NCI-H460 (cell line): ENCODE results near the gene ZNF600. TPM values are rescaled to one million over a fixed set of nuclear protein-coding genes. Genes with fewer than 3 reads are reported as not detected.
"Not testable (repeated sequence)": the region's sequence is repeated elsewhere in the genome, so short reads cannot be mapped to it uniquely, and the experiment has no call there.

ENCODE experiments used
- DNase-seq: peaks from one replicate; pipeline ENCODE4 v3.0.0-alpha.2; 2016; ENCODE audit warnings: low read depth; ENCODE audit errors: extremely low read depth
- polyA plus RNA-seq: library from polyadenylated mRNA; depleted of rRNA; stranded (reverse); fragments of >200 nt; gene quantifications from 2 replicates; pipeline ENCODE4 v1.2.3, GENCODE V29; 2014; cell fraction: nucleus; rRNA removed
- total RNA-seq: library from RNA; depleted of rRNA; stranded (reverse); fragments of >200 nt; shearing (Covaris generic); gene quantifications from 2 replicates; pipeline ENCODE4 v1.2.3, GENCODE V29; 2014; rRNA removed

ZNF600 gene
- total RNA-seq, result 5.7 and 7.9 TPM in 2 replicates
- polyA plus RNA-seq, result 1.2 and 3.0 TPM in 2 replicates

DNA sequence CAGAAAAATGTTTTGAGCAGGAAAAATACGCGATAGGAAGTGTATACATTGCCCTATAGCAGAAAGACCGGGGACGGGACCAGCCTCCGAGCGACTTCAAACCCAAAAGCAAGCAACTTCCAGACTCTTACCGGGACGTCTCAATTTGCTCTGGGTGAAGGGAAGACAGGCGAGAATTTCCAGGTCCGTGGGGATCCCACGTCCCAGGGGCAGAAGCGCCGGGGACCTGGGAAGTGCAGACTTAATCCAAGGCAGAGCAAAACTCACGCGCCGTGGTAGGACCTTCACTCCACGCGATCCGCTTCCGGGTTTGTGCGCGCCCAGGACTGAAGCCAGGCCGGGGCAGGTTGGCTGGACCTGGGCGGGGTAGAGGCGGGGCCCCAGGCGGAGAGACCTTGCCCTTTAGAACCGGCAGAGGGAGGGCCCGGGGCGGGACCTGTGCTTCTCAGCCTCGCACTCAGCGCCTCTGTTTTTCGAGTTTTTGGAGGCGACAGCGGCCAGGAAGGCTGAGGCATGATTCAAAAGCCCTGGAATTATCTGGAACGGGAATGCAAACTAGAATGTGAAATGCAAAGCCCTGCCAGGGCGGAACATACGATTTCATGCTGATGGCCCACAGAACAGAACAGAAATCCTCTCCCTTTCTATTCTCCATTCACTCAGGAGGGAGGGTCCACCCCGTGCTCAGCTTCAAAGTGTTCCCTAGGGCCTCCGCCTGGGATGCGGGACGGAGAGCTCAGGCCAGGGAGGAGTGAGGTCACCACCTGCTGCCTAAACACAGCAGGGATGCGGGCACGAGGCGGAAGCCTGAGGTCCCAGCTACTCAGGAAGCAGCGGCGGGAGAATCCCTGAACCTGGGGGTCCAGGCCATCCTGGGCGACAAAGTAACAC is at the start of gene ZNF600:
ZNF600 (minus strand) TSS at position 328 of the 891 bp plus-strand sequence. CDS start 7,903 bp downstream, outside the sequence.
- peak; percentile 38 for DNase-seq

DNA sequence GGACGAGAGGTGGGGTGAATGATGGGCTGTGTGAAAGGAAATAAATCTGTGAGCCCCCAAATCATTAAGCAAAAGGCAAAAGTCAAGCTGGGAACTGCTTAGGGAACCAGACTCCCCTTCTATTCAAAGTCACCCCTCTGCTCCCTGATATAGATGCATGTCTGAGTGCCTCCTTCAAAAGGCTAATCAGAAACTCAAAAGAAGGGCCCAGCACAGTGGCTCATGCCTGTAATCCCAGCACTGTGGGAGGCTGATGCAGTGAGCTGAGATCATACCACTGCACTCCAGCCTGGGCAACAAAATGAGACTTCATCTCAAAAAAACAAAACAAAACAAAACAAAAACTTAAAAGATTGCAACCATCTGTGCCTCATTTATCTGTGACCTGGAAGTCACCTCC is 47.7 kb upstream of the ZNF600 start:
- DNase-seq, result not testable (repeated sequence)

DNA sequence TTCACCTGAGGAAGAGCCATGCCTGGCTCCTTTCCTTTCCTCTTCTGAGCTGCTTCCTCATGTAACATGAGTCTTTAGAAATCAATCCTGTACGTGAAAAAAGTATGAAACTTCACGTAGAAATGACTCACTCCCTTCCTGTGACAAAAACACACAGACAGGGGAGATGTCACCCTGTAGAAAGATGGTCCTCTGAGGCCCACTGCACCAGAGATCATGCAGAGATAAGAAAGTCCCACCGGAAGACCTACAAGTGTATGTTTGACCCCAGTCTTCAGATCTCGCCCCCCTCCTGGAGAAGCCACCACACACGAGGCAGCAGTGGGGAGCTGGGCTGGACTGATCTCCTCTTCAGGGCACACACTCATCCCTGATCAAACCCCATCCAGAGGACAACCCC is 47.0 kb upstream of the ZNF600 start:
- DNase-seq, result not testable (repeated sequence)

DNA sequence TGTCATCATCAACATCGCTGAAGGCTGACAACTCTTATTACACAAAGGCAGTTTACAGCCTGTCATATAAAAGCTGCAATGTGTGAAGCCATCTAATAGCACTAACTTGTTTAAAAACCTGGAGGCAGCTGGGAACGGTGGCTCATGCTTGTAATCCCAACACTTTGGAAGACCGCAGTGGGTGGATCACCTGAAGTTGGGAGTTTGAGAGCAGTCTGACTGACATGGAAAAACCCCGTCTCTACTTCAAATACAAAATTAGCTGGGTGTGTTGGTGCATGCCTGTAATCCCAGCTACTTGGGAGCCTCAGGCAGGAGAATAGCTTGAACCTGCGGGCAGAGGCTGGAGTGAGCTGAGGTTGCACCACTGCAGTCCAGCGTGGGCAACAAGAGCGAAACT is 43.3 kb upstream of the ZNF600 start:
- not testable (repeated sequence) for DNase-seq

DNA sequence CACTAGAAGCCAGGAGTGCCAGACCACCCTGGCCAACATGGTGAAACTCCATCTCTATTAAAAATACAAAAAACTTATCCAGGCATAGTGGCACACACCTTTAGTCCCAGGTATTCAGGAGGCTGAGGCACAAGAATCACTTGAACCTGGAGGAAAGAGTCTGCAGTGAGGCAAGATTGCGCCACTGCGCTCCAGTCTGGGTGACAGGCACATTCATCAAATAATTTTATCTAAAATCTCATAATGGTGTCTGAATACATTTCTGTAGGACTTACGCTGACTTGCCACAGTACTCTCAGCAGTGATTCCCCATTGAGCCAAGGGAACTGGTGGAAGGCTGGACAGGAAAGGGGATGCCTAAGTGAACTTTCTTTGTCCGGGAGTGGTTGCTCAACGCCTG is 39.2 kb upstream of the ZNF600 start:
- no peak for DNase-seq

DNA sequence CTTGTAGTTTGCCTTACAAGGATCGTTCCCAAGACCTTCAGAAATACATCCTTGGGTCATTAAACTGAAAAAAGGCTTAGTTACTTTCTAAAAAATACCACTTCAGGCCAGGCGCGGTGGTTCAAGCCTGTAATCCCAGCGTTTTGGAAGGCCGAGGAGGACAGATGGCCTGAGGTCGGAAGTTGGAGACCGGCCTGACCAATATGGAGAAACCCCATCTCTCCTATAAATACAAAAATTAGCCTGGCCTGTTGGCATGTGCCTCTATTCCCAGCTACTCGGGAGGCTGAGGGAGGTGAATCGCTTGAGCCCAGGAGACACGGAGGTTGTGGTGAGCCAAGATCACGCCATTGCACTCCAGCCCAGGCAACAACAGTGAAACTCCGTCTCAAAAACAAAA is 37.1 kb upstream of the ZNF600 start:
- no peak for DNase-seq

DNA sequence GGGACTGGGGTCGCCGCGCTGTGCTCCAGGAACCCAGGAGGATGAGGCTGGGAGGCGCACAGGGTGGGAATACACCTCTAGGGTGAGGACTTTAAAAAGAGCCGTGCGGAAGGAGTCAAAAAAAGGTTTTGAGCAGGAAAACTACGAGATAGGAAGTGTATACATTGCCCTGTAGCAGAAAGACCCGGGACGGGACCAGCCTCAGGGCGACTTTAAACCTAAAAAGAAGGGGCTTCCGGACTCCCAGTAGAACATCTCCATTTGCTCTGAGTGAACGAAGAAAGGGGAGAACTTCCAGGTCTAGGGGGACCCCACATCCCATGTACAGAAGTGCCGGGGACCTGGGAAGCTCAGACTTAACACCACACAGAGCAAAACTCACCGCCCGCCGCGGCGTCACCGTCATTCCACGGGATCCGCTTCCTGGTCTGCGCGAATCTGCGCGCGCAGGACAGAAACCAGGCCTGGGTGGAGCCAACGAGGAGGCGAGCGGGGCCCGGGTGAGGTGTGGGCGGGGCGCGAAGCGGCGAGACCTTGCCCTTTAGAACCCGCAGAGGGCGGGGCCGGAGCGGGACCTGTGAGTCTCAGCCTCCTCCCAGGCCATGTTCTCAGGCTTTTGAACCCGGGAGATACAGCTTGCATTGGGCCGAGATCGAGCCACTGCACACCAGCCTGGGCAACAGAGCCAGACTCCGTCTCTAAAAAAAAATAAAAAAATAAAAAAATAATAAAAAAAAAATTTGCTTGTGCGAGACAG is 34.8 kb upstream of the ZNF600 start, which contains the start of gene ZNF28:
ZNF28 (minus strand) TSS at position 430 of the 757 bp plus-strand sequence. CDS start 3,675 bp downstream, outside the sequence.
- peak; percentile 14 for DNase-seq

DNA sequence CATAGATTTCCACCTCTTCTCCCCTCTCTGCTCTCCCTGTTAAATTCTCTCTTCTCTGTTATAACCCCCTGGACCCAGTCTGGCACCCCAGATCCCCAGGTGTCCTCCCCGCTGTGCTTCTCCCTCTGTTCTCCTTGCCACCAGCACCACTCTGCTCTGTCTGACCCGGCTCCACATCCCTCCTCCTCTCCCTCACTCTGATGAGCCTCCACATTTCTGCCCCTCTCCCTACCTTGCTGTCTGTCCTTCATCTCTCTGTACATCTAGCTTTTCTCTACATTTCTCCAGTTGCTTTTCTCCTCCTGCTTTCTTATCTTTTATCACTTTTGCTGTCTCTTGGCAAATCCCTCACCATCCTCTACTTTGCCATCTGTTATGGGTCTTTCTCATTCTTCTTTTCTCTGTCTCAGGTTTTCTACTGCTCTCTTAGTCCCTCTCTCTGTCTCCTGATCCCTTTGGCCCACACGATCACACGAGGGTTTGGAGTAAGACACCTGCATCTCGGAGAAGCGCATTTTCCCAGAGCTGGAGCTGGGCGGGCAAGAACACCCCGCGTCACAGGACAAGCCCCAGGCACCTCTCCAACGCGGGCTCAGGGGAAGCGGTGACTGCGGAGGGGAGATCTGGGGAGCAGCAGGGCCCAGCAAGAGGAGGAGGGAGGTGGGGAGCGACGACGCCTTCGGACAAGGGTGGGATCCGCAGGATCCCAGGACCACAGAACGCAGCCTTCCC is 34.0 kb upstream of the ZNF600 start:
- not testable (repeated sequence) for DNase-seq

DNA sequence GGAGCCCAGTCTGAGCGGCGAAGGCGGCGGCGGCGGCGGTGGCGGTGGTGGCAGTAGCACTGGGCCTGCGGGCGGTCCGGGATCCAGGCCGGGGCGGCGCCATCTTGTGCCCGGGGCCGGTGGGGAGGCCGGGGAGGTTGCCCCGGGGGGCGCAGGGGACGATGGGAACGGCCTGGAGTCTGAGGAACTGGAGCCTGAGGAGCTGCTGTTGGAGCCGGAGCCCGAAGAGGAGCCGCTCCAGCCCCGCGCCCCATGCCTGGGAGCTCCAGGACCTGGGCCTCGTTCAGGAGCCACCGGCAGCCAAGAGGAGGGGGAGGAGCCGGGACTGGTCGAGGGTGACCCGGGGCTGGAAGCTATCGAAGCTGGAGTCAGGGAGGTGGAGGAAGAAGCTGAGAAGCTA is 23.2 kb upstream of the ZNF600 start:
- no peak for DNase-seq

DNA sequence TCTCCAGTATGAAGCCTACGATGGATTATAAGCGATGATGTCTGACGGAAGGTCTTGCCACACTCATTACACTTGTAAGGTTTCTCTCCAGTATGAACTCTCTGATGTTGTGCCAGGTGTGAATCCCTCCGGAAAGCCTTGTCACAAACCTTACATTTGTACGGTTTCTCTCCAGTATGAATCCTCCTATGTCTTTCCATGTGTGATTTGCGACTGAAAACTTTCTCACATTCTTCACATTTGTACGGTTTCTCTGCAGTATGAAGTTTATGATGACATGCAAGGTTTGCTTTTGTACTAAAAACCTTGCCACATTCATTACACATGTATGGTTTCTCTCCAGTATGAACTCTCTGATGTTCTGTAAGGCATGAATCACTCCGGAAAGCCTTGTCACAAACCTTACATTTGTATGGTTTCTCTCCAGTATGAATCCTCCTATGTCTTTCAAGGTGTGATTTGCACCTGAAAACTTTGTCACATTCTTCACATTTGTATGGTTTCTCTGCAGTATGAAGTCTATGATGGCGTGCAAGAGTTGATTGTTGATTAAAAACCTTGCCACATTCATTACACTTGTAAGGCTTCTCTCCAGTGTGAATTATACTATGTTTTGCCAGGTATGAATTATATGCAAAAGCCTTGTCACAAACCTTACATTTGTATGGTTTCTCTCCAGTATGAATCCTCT is 13.5 kb upstream of the ZNF600 start:
- DNase-seq, result not testable (repeated sequence)

DNA sequence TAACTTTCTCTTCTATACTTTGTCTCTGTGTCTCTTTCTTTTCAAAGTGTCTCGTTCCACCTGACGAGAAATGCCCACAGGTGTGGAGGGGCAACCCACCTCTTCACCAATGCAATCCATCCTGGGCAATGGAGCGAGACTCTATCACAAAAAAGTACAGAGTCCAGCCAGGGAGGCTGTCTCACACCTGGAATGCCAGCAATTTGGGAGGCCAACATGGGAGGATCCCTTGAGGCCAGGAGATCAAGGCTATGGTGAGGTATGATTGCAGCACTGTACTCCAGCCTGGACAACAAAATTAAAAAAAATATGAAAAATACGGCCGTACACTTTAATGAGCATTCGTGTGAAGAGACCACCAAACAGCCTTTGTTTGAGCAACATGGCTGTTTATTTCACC is 2.8 kb upstream of the ZNF600 start:
- DNase-seq, result no peak

DNA sequence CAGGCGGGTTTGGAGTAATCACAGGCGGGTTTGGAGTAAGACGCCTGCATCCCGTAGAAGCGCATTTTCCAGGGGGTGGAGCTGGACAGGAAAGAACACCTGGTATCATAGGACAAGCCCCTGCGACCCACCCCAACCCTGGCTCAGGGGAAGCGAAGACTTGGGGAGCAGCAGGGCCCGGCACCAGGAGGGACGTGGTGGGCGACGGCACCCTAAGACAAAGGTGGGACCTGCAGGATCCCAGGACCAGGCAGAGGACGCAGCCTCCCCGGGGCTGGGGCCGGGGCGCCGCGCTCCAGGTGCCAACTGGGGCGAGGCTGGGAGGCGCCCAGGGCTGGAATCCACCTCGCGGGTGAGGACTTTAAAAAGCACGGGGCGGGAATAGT is 520 bp downstream of the ZNF600 start:
- DNase-seq, result no peak

DNA sequence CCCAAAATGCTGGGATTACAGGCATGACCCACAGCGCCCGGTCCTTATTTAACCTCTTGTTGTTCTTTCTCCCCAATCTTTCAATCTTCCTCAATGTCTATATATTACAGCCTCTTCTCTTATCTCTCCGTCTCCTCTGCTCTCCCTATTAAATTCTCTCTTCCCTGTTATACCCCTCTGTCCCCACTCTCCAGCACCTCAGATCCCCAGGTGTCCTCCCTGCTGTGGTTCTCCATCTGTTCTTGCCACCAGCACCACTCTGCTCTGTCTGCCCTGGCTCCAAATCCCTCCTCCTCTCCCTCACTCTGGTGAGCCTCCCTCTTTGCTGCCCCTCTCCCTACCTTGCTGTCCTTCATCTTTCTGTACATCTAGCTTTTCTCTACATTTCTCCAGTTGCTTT is 1.1 kb downstream of the ZNF600 start:
- no peak for DNase-seq

DNA sequence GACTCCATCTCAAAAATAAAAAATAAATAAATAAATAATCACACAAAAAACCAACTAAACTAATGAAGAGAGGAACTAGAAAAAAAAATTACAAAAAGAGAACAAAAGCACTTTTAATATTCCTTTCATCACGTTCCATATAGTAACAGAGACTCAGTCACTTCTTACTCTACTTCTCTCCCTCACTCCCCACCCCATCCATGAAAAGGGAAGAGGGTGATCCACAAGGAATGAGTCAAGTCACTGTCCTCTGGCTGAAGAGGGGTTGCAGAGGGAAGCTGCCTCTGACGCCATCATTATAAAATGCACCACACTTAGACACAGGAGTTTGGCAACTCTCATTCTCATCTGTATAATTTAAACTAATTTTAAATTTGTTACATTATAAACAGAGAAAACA is 3.7 kb downstream of the ZNF600 start:
- not testable (repeated sequence) for DNase-seq

DNA sequence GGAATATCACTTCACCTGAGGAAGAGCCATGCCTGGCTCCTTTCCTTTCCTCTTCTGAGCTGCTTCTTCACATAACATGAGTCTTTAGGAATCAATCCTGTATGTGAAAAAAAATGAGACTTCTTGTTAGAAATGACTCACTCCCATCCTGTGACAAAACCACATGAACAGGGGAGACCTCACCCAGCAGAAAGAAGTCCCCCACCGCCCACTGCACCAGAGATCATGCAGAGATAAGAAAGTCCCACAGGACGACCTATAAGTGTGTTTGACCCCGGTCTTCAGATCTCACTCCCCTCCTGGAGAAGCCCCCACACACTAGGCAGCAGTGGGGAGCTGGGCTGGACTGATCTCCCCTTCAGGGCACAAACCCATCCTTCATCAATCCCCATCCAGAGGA is 7.8 kb downstream of the ZNF600 start:
- no peak for DNase-seq

DNA sequence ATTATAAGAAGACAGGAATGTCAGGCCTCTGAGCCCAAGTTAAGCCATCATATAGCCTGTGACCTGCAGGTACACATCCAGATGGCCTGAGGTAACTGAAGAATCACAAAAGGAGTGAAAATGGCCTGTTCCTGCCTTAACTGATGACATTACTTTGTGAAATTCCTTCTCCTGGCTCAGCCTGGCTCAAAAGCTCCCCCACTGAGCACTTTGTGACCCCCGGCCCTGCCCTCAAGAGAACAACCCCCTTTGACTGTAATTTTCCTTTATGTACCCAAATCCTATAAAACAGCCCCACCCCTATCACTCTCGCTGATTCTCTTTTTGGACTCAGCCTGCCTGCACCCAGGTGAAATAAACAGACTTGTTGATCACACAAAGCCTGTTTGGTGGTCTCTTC is 30.1 kb downstream of the ZNF600 start:
- not testable (repeated sequence) for DNase-seq

DNA sequence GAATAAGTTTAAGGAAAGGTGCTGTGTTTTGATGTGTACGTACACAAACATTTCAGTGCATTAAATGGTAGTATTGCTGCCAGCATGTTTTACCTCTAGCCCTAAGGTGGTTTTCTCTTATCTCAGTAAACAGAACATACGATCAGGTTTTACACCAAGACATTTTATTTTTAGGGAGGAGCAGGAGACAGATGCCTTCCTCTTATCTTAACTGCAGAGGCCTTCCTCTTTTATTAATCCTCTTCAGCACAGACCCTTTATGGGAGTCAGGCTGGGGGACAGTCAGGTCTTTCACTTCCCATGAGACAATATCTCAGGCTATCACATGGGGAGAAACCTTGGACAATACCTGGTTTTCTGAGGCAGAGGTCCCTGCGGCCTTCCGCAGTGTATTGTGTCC is 36.8 kb downstream of the ZNF600 start:
- no peak for DNase-seq

DNA sequence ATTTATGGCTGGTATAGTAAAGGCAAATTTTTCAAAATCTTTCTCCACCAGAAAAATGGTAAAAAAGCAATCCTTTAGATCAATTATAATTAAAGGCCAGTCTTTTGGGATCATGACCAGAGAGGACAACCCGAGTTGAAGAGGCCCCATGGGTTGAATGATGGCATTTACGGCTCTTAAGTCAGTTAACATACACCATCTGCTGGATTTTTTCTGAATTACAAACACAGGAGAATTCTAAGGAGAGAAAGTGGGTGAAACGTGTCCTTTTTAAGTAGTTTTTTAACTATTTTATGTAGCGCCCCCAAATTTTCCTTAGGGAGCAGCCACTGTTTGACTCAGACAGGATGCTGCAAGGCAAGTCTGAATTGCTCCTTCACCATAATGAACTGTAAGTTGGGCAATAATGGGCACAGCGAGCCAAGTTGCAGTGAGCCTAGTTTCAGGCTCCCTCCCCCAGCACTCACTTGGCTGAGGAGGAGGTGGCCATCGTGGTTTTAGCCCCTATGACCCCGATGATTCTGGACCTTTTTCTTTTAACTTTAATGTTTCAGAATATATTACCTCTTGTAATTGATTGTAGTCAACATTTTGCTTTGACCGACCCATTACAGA is 38.1 kb downstream of the ZNF600 start:
- DNase-seq, result peak; percentile 12

DNA sequence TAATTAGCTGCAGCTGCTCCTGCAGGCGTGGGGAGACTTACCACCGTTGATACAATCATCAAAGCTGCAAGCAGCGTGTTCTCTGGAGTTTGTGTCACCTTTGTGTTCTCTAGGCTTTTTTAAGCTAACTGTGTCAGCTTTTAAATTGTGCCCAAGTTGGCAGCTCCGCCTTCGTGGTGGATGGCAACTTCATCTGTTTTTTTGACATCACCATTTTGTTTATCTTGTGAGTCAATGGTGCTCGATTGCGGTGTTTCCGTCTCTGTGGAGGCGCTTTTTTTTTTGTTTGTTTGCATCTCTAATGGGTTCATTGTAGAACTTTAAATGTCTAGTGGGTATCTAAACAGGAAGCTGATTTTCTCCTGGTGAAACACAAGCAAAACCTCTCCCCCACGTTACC is 40.7 kb downstream of the ZNF600 start:
- DNase-seq, result not testable (repeated sequence)

DNA sequence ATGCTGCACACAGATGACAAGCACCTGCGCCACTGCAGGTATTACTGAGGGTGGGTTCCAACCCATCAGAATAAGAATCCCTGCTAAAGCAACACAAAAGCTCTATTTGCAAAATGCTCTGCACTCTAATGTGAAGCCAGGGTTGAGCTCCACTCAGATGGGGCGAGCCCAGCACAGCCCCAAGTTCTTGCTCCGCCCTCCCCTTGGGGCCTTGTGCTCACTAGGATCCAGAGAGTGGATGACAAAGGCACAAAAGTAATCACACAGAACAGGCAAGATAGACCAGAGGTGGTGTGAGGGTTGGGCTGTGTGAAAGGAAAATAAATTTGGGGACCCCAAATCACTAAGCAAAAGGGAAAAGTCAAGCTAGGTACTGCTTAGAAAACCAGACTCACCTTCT is 43.5 kb downstream of the ZNF600 start:
- DNase-seq, result no peak
